NCI-H1105 (cell line): ENCODE measurements around the gene LRCH1.

Experiments
- DNase-seq: peaks from one replicate; lab custom pipeline; 2025; lab: John Stamatoyannopoulos, UW

The LRCH1 gene

GRCh38 chr13:46712524-46712923, 159.6 kb downstream of the LRCH1 start:
- DNase-seq = no peak

GRCh38 chr13:46715363-46715762, 162.4 kb downstream of the LRCH1 start:
- no peak for DNase-seq

GRCh38 chr13:46716821-46717220, 163.9 kb downstream of the LRCH1 start:
- DNase-seq = no peak

- DNase-seq = no peak
These were observed 164.3 kb downstream of the LRCH1 start for GRCh38 chr13:46717275-46717674.

- DNase-seq = no peak
These were observed 164.9 kb downstream of the LRCH1 start for GRCh38 chr13:46717856-46718255.

- no peak for DNase-seq
These were observed 167.2 kb downstream of the LRCH1 start for GRCh38 chr13:46720189-46720588.

- DNase-seq = no peak
These were observed 168.1 kb downstream of the LRCH1 start for GRCh38 chr13:46721054-46721453.

- DNase-seq = no peak
These were observed 173.4 kb downstream of the LRCH1 start for GRCh38 chr13:46726347-46726746.

GRCh38 chr13:46728777-46729176, 175.8 kb downstream of the LRCH1 start:
- no peak for DNase-seq

- DNase-seq = no peak
These were observed 178.6 kb downstream of the LRCH1 start for GRCh38 chr13:46731535-46731934.

GRCh38 chr13:46735425-46735824, 182.5 kb downstream of the LRCH1 start:
- DNase-seq = no peak

GRCh38 chr13:46736541-46737310, 183.8 kb downstream of the LRCH1 start:
- no peak for DNase-seq

- no peak for DNase-seq
These were observed 185.1 kb downstream of the LRCH1 start for GRCh38 chr13:46738055-46738454.

GRCh38 chr13:46738766-46739165, 185.8 kb downstream of the LRCH1 start:
- DNase-seq = no peak

- DNase-seq = no peak
These were observed 186.6 kb downstream of the LRCH1 start for GRCh38 chr13:46739447-46740098.

GRCh38 chr13:46743191-46743590, 190.2 kb downstream of the LRCH1 start:
- no peak for DNase-seq

- no peak for DNase-seq
These were observed 192.1 kb downstream of the LRCH1 start for GRCh38 chr13:46745062-46745461.

GRCh38 chr13:46745706-46746105, 192.7 kb downstream of the LRCH1 start:
- no peak for DNase-seq

- no peak for DNase-seq
These were observed 194.3 kb downstream of the LRCH1 start for GRCh38 chr13:46747031-46747820.

- no peak for DNase-seq
These were observed 195.3 kb downstream of the LRCH1 start for GRCh38 chr13:46748300-46748699.

- no peak for DNase-seq
These were observed 197.0 kb downstream of the LRCH1 start for GRCh38 chr13:46749951-46750350.

GRCh38 chr13:46751811-46752635, 199.1 kb downstream of the LRCH1 start:
- DNase-seq = no peak
